Stimulated activated CD4-positive, alpha-beta T cell treated with anti-CD3 and anti-CD28 coated beads, Interleukin-12 subunit alpha, Interleukin-12 subunit beta, amount 100 ng/mL, for 24 hours (primary cell): ENCODE results near the gene GOLGA8A.
"Not testable (repeated sequence)": the region's sequence is repeated elsewhere in the genome, so short reads cannot be mapped to it uniquely, and the experiment has no call there.

ENCODE experiments used
- DNase-seq, 2 experiments: peaks; one replicate each; pipeline ENCODE4 v3.0.0-alpha.2; 2020; ENCODE audit warnings: low read depth in 2 of 2

Gene GOLGA8A

DNA sequence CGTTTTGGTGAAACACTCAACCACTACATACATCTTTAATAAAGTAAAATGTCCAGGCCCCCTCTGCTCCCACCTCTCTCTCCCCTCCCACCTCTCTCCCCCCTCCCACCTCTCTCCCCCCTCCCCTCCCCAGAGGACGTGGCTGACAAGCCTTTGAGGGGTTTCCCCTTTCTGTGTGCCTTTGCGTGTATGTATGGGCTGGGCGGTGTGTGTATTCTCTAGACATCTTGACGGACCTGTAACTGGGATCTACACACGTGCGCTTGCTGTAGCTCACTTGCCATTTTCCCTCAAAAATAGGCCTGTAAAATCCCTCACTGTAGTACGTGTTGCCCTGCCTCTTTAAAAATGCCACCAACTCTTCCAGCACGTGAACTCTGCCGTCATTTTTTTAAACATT is 28.6 kb downstream of the GOLGA8A start:
- not testable (repeated sequence) for DNase-seq

DNA sequence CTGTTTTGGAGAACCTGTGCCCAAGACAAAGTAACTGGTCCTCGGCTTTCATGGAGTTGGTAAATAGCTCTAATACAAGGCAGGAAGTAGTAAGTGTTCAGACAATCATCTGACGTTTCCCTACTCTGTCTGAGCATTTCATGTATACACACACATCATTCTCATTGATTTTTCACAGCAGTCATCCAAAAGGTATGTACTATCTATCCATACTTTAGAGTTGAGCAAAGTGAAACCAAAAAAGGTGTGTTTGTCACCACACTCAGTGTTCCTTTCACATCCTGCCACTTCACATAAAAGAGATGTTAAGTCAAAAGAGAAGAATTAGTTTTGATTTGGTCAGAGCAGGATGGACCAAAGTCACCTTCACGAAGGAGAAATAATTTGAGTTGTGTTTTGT is 33.7 kb downstream of the GOLGA8A start:
- not testable (repeated sequence) for DNase-seq

DNA sequence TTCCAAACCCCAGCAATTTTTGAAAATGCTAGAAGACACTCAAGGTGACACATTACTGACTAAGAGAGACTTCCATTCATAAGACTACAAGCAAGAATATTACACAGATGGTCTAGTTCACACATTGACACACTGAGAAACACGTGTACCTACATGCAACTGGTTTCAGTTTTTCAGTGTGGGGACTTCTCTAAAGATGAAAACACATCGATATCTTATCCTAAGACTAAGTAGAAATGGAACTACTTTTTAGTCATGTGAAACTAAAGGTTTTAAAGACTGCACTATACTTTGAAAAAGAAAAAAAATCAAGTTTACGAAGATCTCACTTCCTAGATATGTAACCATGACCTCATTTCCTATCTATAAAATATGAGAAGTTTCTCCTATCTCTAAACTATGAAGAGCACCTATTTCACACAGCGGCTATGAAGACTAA is 34.4 kb downstream of the GOLGA8A start:
- not testable (repeated sequence) for DNase-seq

DNA sequence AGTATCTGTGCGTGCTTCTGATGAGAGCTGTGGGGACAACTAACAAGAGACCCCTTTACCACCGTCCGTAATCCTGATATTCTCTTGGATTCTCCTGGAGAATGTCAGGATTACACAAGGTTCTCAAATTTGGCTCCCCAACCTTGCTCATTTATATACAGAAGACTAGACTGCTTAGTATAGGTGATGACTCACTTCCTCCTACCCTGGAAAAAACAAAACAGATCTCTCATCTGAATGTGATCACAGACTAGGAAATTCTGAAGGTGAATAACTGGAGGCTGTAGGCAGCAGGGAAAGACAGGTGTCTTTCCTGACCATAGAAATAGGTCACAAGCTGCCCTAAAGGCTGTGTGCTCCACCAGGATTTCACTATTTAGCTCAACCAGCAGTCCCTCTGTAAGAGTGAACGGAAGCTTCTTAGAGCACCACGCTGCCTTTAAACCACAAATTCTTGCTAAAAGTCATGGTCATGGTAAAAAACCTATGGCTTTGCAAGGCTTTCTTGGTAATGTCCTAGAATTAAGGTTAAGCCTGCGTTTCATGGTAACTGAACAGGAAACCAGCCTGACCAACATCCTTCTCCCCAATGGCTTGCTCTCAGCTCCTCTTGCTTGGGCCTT is 39.9 kb downstream of the GOLGA8A start:
- DNase-seq = not testable (repeated sequence)

DNA sequence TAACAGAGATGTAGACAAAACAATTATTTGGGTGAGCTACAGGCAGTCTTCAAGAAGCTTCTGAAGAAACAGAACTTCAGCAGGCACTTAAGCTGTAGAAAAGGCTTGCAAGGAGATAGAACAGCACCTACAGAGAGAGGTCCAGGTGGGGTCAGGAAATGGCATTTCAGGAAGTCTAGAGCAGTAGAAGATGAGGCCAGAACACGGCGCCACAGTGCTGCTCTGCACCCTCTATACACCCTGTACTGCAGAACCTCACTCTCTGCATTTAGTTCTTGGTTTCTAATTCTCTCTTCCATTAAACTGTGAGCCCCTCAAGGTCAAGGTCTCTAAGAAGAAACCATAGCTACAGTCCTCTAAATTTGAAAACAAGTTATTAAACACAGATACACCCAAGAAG is 44.6 kb downstream of the GOLGA8A start:
- DNase-seq = not testable (repeated sequence)

DNA sequence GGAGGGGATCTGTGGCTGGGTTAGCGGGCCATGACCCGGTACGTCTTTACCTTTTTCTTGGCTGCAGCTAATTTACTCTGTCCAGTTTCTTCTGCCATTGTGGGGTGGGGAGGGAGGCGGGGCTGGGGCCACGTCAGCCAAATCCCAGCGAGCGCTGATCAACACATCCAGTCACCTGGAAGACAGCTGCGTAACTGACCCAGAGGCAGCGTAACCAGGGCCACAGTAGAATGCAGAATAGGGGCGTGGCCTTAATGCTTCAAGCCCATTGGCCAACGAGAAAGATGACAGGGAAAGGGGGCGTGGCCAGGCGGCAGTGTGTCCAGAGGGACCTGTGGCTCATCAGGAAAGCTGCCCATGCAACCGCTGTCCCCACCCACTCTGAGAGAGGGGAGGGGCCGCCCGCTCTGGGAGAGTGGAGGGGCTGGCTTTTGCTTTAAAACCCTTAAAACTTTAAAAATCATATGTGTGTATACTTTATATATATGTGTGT is 48.0 kb downstream of the GOLGA8A start:
- not testable (repeated sequence) for DNase-seq
